ENCODE data around the gene SETD1A. TPM values are rescaled to one million over a fixed set of nuclear protein-coding genes. Genes with fewer than 3 reads are reported as not detected.
A peak's percentile ranks its signal among the peaks of the same experiment; 100 is the strongest.

Gene SETD1A
- total and polyA plus RNA-seq, 9 of the 15 experiments (the other 6 are each of a cell fraction or from before 2014, with no cell fraction given), result 0.08 to 36.0 (median 4.2) TPM

GRCh38 chr16:30921748-30922419, 35.7 kb upstream of the SETD1A start (continued):
- 0 out of 2 replicates have a peak, but pooled peaks have one; percentile 43 for TF ChIP-seq PTBP1 (IDR thresholded peaks at IDR 0.05; ENCODE audit: low read depth, low read length)
- TF ChIP-seq, protein P1, sequence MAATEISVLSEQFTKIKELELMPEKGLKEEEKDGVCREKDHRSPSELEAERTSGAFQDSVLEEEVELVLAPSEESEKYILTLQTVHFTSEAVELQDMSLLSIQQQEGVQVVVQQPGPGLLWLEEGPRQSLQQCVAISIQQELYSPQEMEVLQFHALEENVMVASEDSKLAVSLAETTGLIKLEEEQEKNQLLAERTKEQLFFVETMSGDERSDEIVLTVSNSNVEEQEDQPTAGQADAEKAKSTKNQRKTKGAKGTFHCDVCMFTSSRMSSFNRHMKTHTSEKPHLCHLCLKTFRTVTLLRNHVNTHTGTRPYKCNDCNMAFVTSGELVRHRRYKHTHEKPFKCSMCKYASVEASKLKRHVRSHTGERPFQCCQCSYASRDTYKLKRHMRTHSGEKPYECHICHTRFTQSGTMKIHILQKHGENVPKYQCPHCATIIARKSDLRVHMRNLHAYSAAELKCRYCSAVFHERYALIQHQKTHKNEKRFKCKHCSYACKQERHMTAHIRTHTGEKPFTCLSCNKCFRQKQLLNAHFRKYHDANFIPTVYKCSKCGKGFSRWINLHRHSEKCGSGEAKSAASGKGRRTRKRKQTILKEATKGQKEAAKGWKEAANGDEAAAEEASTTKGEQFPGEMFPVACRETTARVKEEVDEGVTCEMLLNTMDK (IDR thresholded peaks at IDR 0.05; ENCODE audit: borderline replicate concordance, insufficient read depth, low read depth, low read length, poor library complexity, severe bottlenecking), result peak; percentile 11
- TF ChIP-seq KDM2B (CRISPR knock-in tag; IDR thresholded peaks at IDR 0.05), result no peak
- TF ChIP-seq, protein P2, sequence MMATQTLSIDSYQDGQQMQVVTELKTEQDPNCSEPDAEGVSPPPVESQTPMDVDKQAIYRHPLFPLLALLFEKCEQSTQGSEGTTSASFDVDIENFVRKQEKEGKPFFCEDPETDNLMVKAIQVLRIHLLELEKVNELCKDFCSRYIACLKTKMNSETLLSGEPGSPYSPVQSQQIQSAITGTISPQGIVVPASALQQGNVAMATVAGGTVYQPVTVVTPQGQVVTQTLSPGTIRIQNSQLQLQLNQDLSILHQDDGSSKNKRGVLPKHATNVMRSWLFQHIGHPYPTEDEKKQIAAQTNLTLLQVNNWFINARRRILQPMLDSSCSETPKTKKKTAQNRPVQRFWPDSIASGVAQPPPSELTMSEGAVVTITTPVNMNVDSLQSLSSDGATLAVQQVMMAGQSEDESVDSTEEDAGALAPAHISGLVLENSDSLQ (IDR thresholded peaks at IDR 0.05), result no peak
- TF ChIP-seq, protein P3, sequence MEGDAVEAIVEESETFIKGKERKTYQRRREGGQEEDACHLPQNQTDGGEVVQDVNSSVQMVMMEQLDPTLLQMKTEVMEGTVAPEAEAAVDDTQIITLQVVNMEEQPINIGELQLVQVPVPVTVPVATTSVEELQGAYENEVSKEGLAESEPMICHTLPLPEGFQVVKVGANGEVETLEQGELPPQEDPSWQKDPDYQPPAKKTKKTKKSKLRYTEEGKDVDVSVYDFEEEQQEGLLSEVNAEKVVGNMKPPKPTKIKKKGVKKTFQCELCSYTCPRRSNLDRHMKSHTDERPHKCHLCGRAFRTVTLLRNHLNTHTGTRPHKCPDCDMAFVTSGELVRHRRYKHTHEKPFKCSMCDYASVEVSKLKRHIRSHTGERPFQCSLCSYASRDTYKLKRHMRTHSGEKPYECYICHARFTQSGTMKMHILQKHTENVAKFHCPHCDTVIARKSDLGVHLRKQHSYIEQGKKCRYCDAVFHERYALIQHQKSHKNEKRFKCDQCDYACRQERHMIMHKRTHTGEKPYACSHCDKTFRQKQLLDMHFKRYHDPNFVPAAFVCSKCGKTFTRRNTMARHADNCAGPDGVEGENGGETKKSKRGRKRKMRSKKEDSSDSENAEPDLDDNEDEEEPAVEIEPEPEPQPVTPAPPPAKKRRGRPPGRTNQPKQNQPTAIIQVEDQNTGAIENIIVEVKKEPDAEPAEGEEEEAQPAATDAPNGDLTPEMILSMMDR (IDR thresholded peaks at IDR 0.05 in 2 of 3, conservative IDR thresholded peaks at IDR 0.05 in 1 of 3; ENCODE audit: insufficient read depth in 2 of 3, low read depth in 1 of 3, low read length in 3 of 3), result peak; percentile 88 to 95 (median 91); a peak in 5 of 6 replicates
- TF ChIP-seq STAT5A (IDR thresholded peaks at IDR 0.05; ENCODE audit: borderline replicate concordance, low read length), result no peak
- no peak for TF ChIP-seq GABPA (tag; conservative IDR thresholded peaks at IDR 0.05; ENCODE audit: low read depth)
- TF ChIP-seq, protein P4, sequence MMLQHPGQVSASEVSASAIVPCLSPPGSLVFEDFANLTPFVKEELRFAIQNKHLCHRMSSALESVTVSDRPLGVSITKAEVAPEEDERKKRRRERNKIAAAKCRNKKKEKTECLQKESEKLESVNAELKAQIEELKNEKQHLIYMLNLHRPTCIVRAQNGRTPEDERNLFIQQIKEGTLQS (IDR thresholded peaks at IDR 0.05), result no peak
- TF ChIP-seq, protein P4 (CRISPR knock-in tag; conservative IDR thresholded peaks at IDR 0.05), result peak; percentile 60; the same call in 1 of the 2 replicates
- no peak for TF ChIP-seq BRCA1 (IDR thresholded peaks at IDR 0.05)
- no peak for TF ChIP-seq BRCA1 (CRISPR knock-in tag; IDR thresholded peaks at IDR 0.05)
- TF ChIP-seq PRPF4 (IDR thresholded peaks at IDR 0.05; ENCODE audit: insufficient read depth, low read depth, low read length, poor library complexity, severe bottlenecking), result no peak
- TF ChIP-seq PPARD (CRISPR knock-in tag; IDR thresholded peaks at IDR 0.05), result no peak
- TF ChIP-seq POLR3G (IDR thresholded peaks at IDR 0.05; ENCODE audit: extremely low read depth, insufficient read length, insufficient replicate concordance), result no peak
- no peak for TF ChIP-seq ZFP36 (IDR thresholded peaks at IDR 0.05; ENCODE audit: low read depth, low read length, partially characterized antibody)
- TF ChIP-seq BDP1 (IDR thresholded peaks at IDR 0.05; ENCODE audit: insufficient read depth, insufficient read length), result no peak
- TF ChIP-seq MTA3 (IDR thresholded peaks at IDR 0.05; ENCODE audit: borderline replicate concordance), result peak; percentile 47; the same call in 1 of the 2 replicates
- no peak for TF ChIP-seq ZNF695 (CRISPR knock-in tag; IDR thresholded peaks at IDR 0.05)
- TF ChIP-seq ZNF134 (CRISPR knock-in tag; conservative IDR thresholded peaks at IDR 0.05), result no peak
- TF ChIP-seq PTRF (tag; IDR thresholded peaks at IDR 0.05), result no peak
- TF ChIP-seq ZNF408 (CRISPR knock-in tag; IDR thresholded peaks at IDR 0.05; ENCODE audit: low read depth), result 0 out of 2 replicates have a peak, but pooled peaks have one; percentile 34
